ENCODE measurements around the gene NAP1L3. TPM values are rescaled to one million over a fixed set of nuclear protein-coding genes. Genes with fewer than 3 reads are reported as not detected.

Gene NAP1L3
- total RNA-seq, 1 experiment from 2014 or later: not detected

- CTCF ChIA-PET: no interaction called here
- no peak for ATAC-seq
- no peak overlapping the region for H3K4me3 ChIP-seq (replicated peaks in 1 of 2; ENCODE audit: low read depth in 1 of 2, low read length in 2 of 2)
Measured at GRCh38 chrX:93703701-93704100, 30.3 kb upstream of the NAP1L3 start.

GRCh38 chrX:93695981-93696380, 22.6 kb upstream of the NAP1L3 start:
- H2AFZ ChIP-seq (ENCODE audit: low read depth, low read length, poor library complexity, severe bottlenecking): no peak overlapping the region
- no peaks in the 10 kb centered on the region for H3K36me3 ChIP-seq (ENCODE audit: control insufficient read depth in 1 of 2, insufficient read depth in 2 of 2, low read length in 2 of 2)
- intact Hi-C loops (cut with micrococcal nuclease): no loop called here
- no peaks in the 10 kb centered on the region for H3K9me2 ChIP-seq (ENCODE audit: insufficient read depth)
- no peak overlapping the region for H3K4me3 ChIP-seq (replicated peaks in 1 of 2; ENCODE audit: low read depth in 1 of 2, low read length in 2 of 2)
- no peak overlapping the region for H3K27ac ChIP-seq (ENCODE audit: low read depth, low read length)
- no peaks in the 10 kb centered on the region for H3K9me3 ChIP-seq (ENCODE audit: control insufficient read depth in 1 of 2, insufficient read depth in 1 of 2, low read depth in 1 of 2, low read length in 2 of 2)
- POLR2A ChIA-PET: no interaction called here
- H3K4me1 ChIP-seq (ENCODE audit: control insufficient read depth in 1 of 2, insufficient read depth in 2 of 2, low read length in 2 of 2): no peaks in the 10 kb centered on the region
- CTCF ChIA-PET: no interaction called here
- no peak for ATAC-seq
- RAD21 ChIA-PET (ENCODE audit: low non-redundant PET in 1 of 2, low total read pairs in 2 of 2, uncharacterized antibody in 2 of 2, unreplicated experiment in 2 of 2): no interaction called here
- no peaks in the 10 kb centered on the region for H3K79me2 ChIP-seq (ENCODE audit: insufficient read depth, low read length)
- TF ChIP-seq SP1 (IDR thresholded peaks at IDR 0.05; ENCODE audit: low read depth) (no peak), YY1 (IDR thresholded peaks at IDR 0.05; ENCODE audit: extremely low read depth, insufficient replicate concordance, low read depth, low read length) (no peak), EZH2 (IDR thresholded peaks at IDR 0.05) (no peak), RAD21 (IDR thresholded peaks at IDR 0.05; ENCODE audit: low read depth) (no peak), EZH2phosphoT487 (IDR thresholded peaks at IDR 0.05; ENCODE audit: borderline replicate concordance) (no peak), POLR2A (IDR thresholded peaks at IDR 0.05; ENCODE audit: borderline replicate concordance, extremely low read depth, insufficient read depth, insufficient read length) (no peak), POLR2AphosphoS5 (IDR thresholded peaks at IDR 0.05; ENCODE audit: low read depth, low read length) (no peak), JUND (IDR thresholded peaks at IDR 0.05) (no peak), ELF1 (IDR thresholded peaks at IDR 0.05; ENCODE audit: borderline replicate concordance, low read depth) (no peak), EGR1 (IDR thresholded peaks at IDR 0.05; ENCODE audit: low read depth) (no peak), ZFX (IDR thresholded peaks at IDR 0.05) (no peak), SRF (IDR thresholded peaks at IDR 0.05; ENCODE audit: low read depth) (no peak), SIN3A (IDR thresholded peaks at IDR 0.05; ENCODE audit: low read depth) (no peak), CBX3 (IDR thresholded peaks at IDR 0.05; ENCODE audit: low read depth) (no peak)
- TF ChIP-seq, protein P1, sequence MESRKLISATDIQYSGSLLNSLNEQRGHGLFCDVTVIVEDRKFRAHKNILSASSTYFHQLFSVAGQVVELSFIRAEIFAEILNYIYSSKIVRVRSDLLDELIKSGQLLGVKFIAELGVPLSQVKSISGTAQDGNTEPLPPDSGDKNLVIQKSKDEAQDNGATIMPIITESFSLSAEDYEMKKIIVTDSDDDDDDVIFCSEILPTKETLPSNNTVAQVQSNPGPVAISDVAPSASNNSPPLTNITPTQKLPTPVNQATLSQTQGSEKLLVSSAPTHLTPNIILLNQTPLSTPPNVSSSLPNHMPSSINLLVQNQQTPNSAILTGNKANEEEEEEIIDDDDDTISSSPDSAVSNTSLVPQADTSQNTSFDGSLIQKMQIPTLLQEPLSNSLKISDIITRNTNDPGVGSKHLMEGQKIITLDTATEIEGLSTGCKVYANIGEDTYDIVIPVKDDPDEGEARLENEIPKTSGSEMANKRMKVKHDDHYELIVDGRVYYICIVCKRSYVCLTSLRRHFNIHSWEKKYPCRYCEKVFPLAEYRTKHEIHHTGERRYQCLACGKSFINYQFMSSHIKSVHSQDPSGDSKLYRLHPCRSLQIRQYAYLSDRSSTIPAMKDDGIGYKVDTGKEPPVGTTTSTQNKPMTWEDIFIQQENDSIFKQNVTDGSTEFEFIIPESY (IDR thresholded peaks at IDR 0.05; ENCODE audit: extremely low read depth, insufficient replicate concordance, low read length): no peak
- no TSS peak for BruUV-seq (replicated peaks)
- H3K9ac ChIP-seq (ENCODE audit: low read length): no peak overlapping the region
- no peak for DNase-seq (ENCODE audit: low read depth, low spot score)
- H3K4me2 ChIP-seq (ENCODE audit: low read length): no peak overlapping the region
- no peaks in the 10 kb centered on the region; the same call in 1 of the 2 replicates for H4K20me1 ChIP-seq (ENCODE audit: insufficient read depth)
- H3K27me3 ChIP-seq (ENCODE audit: insufficient read depth, low read length): no peaks in the 10 kb centered on the region

More at GRCh38 chrX:93703701-93704100, 30.3 kb upstream of the NAP1L3 start:
- RAD21 ChIA-PET (ENCODE audit: low non-redundant PET in 1 of 2, low total read pairs in 2 of 2, uncharacterized antibody in 2 of 2, unreplicated experiment in 2 of 2): no interaction called here
- H3K27ac ChIP-seq (ENCODE audit: low read depth, low read length): no peak overlapping the region
- no peak overlapping the region for H2AFZ ChIP-seq (ENCODE audit: low read depth, low read length, poor library complexity, severe bottlenecking)
- TF ChIP-seq EGR1 (IDR thresholded peaks at IDR 0.05; ENCODE audit: low read depth): no peak
- BruUV-seq (replicated peaks): no TSS peak
- no peaks in the 10 kb centered on the region for H3K27me3 ChIP-seq (ENCODE audit: insufficient read depth, low read length)
- no peaks in the 10 kb centered on the region for H3K79me2 ChIP-seq (ENCODE audit: insufficient read depth, low read length)
- intact Hi-C loops (cut with micrococcal nuclease): no loop called here
- no peaks in the 10 kb centered on the region for H3K9me3 ChIP-seq (ENCODE audit: control insufficient read depth in 1 of 2, insufficient read depth in 1 of 2, low read depth in 1 of 2, low read length in 2 of 2)
- H3K9ac ChIP-seq (ENCODE audit: low read length): no peak overlapping the region
- H3K4me1 ChIP-seq (ENCODE audit: control insufficient read depth in 1 of 2, insufficient read depth in 2 of 2, low read length in 2 of 2): no peaks in the 10 kb centered on the region
- H3K9me2 ChIP-seq (ENCODE audit: insufficient read depth): no peaks in the 10 kb centered on the region
- no peak overlapping the region for H3K4me2 ChIP-seq (ENCODE audit: low read length)
- POLR2A ChIA-PET: no interaction called here
- H3K36me3 ChIP-seq (ENCODE audit: control insufficient read depth in 1 of 2, insufficient read depth in 2 of 2, low read length in 2 of 2): no peaks in the 10 kb centered on the region
- no peak for DNase-seq (ENCODE audit: low read depth, low spot score)
- no peaks in the 10 kb centered on the region for H4K20me1 ChIP-seq (ENCODE audit: insufficient read depth)
